ENCODE measurements around the gene SCMH1.
"Not testable (repeated sequence)": the region's sequence is repeated elsewhere in the genome, so short reads cannot be mapped to it uniquely, and the experiment has no call there.

The SCMH1 gene

GRCh38 chr1:41249319-41249718 lies 7.2 kb upstream of the SCMH1 start:
- no peak for DNase-seq (ENCODE audit: low read depth in 2 of 2)

GRCh38 chr1:41246568-41246967 lies 4.5 kb upstream of the SCMH1 start:
- no peak for DNase-seq (ENCODE audit: low read depth in 2 of 2)

GRCh38 chr1:41245659-41246058 lies 3.6 kb upstream of the SCMH1 start:
- DNase-seq (ENCODE audit: low read depth in 2 of 2): no peak

GRCh38 chr1:41243079-41243385 lies 926 bp upstream of the SCMH1 start:
- DNase-seq (ENCODE audit: low read depth in 2 of 2): no peak

- peak; percentile 12 to 27 for DNase-seq (ENCODE audit: low read depth in 2 of 2)
These were observed 404 bp upstream of the SCMH1 start for GRCh38 chr1:41242342-41243078.

- peak; percentile 28 to 52 for DNase-seq (ENCODE audit: low read depth in 2 of 2)
These were observed 755 bp downstream of the SCMH1 start for GRCh38 chr1:41241354-41241748.

GRCh38 chr1:41240781-41241353 lies 1.2 kb downstream of the SCMH1 start:
- DNase-seq (ENCODE audit: low read depth in 2 of 2): no peak

- no peak for DNase-seq (ENCODE audit: low read depth in 2 of 2)
These were observed 2.0 kb downstream of the SCMH1 start for GRCh38 chr1:41239988-41240610.

- no peak for DNase-seq (ENCODE audit: low read depth in 2 of 2)
These were observed 3.7 kb downstream of the SCMH1 start for GRCh38 chr1:41238311-41238988.

- no peak for DNase-seq (ENCODE audit: low read depth in 2 of 2)
These were observed 5.3 kb downstream of the SCMH1 start for GRCh38 chr1:41236781-41237180.

- DNase-seq (ENCODE audit: low read depth in 2 of 2): no peak
These were observed 6.2 kb downstream of the SCMH1 start for GRCh38 chr1:41235893-41236292.

- DNase-seq (ENCODE audit: low read depth in 2 of 2): no peak
These were observed 8.4 kb downstream of the SCMH1 start for GRCh38 chr1:41233708-41234107.

GRCh38 chr1:41232305-41232704 lies 9.8 kb downstream of the SCMH1 start:
- DNase-seq (ENCODE audit: low read depth in 2 of 2): no peak

- no peak for DNase-seq (ENCODE audit: low read depth in 2 of 2)
These were observed 11.4 kb downstream of the SCMH1 start for GRCh38 chr1:41230656-41231055.

- DNase-seq (ENCODE audit: low read depth in 2 of 2): not testable (repeated sequence)
These were observed 12.9 kb downstream of the SCMH1 start for GRCh38 chr1:41229219-41229618.

GRCh38 chr1:41226815-41227434 lies 15.2 kb downstream of the SCMH1 start:
- DNase-seq (ENCODE audit: low read depth in 2 of 2): no peak

GRCh38 chr1:41225495-41225894 lies 16.6 kb downstream of the SCMH1 start:
- no peak for DNase-seq (ENCODE audit: low read depth in 2 of 2)

- DNase-seq (ENCODE audit: low read depth in 2 of 2): no peak
These were observed 19.6 kb downstream of the SCMH1 start for GRCh38 chr1:41222496-41222895.

GRCh38 chr1:41221995-41222394 lies 20.1 kb downstream of the SCMH1 start:
- DNase-seq (ENCODE audit: low read depth in 2 of 2): no peak

GRCh38 chr1:41218152-41218551 lies 24.0 kb downstream of the SCMH1 start:
- no peak for DNase-seq (ENCODE audit: low read depth in 2 of 2)

- no peak for DNase-seq (ENCODE audit: low read depth in 2 of 2)
These were observed 24.7 kb downstream of the SCMH1 start for GRCh38 chr1:41217441-41217840.

GRCh38 chr1:41215623-41216022 lies 26.5 kb downstream of the SCMH1 start:
- DNase-seq (ENCODE audit: low read depth in 2 of 2): no peak
